AG10803 (cell line): Measurements from ENCODE around the gene HIPK2.
A peak's percentile ranks its signal among the peaks of the same experiment; 100 is the strongest.

Experiments
- DNase-seq: peaks from one replicate; pipeline ENCODE4 v3.0.0; 2010; ENCODE audit warnings: low read depth
- H3K4me3 ChIP-seq: 2 replicates; pipeline ENCODE4 v1.5.1; 2011; ENCODE audit warnings: mild to moderate bottlenecking, low read length, control low read depth
- CTCF ChIP-seq: conservative IDR thresholded peaks from 2 replicates; pipeline ENCODE4 v1.5.1; 2011; ENCODE audit warnings: mild to moderate bottlenecking, low read length, control low read depth, inconsistent platforms

The HIPK2 gene

GRCh38 chr7:139542308-139543151 is 235.3 kb downstream of the HIPK2 start:
- H3K4me3 ChIP-seq: no peak overlapping the region
- DNase-seq: no peak
- no peak for TF ChIP-seq CTCF

GRCh38 chr7:139541600-139542307 is 236.0 kb downstream of the HIPK2 start:
- no peak for DNase-seq
- no peak overlapping the region for H3K4me3 ChIP-seq
- TF ChIP-seq CTCF: no peak

GRCh38 chr7:139540203-139540602 is 237.6 kb downstream of the HIPK2 start:
- no peak overlapping the region for H3K4me3 ChIP-seq
- TF ChIP-seq CTCF: no peak
- DNase-seq: no peak

GRCh38 chr7:139538881-139539635 is 238.7 kb downstream of the HIPK2 start:
- TF ChIP-seq CTCF: no peak
- no peak overlapping the region for H3K4me3 ChIP-seq
- peak; percentile 9 for DNase-seq

- H3K4me3 ChIP-seq: no peak overlapping the region
- no peak for DNase-seq
- no peak for TF ChIP-seq CTCF
These were observed 241.6 kb downstream of the HIPK2 start for GRCh38 chr7:139536152-139536551.

- TF ChIP-seq CTCF: no peak
- no peak for DNase-seq
- no peak overlapping the region for H3K4me3 ChIP-seq
These were observed 242.7 kb downstream of the HIPK2 start for GRCh38 chr7:139534966-139535651.
